Fibroblast of skin of back (primary cell): Measurements from ENCODE around the gene NPAS1.

Experiments
- DNase-seq: peaks from one replicate; pipeline ENCODE4 v3.0.0-alpha.2; 2013

The NPAS1 gene

DNA sequence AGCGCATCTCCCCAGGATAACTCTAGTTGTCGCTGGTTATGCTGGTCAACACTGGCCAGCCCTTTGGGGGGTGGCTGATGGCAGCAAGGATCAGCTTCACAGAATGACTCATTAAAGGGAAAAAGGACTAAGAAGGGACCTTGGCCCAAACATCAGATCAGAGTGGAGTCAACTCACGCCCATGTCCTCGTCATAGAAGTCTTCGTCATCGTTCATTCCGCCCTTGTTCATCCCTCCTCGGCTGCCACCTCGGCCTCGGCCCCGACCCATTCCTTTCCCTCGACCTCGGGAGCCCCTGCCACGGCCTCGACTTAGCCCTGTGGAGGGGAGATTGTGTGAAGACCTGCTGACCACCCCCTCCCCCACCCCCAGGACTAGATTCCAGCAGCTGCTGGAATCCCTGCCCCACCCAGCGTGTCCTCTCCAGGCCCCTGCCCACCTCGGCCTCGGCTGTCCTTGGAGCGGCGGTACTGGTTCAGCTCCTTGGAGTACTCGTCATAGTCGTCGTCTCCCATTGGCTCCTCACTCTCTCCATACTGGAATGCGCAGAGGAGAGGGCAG lies 65.3 kb downstream of the NPAS1 start:
- DNase-seq = no peak

DNA sequence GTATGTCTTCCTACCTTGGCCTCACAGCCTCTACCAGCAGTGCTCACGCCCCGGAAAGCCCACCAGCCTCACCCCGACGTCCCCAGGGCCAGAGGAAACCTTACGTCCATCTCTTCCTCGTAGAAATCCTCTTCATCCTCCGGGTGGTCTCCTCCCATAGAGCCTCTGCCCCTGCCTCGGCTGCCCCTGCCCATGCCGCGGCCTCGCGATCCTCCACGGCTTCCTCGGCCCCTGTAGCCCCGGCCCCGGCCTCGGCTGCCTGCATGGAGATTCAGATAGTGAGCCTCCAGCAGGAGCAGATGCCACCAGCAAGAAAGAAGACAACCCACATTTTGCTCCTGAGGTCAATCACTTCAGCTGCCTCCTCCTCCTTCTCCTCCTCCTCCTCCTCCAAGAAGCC lies 66.6 kb downstream of the NPAS1 start:
- no peak for DNase-seq

DNA sequence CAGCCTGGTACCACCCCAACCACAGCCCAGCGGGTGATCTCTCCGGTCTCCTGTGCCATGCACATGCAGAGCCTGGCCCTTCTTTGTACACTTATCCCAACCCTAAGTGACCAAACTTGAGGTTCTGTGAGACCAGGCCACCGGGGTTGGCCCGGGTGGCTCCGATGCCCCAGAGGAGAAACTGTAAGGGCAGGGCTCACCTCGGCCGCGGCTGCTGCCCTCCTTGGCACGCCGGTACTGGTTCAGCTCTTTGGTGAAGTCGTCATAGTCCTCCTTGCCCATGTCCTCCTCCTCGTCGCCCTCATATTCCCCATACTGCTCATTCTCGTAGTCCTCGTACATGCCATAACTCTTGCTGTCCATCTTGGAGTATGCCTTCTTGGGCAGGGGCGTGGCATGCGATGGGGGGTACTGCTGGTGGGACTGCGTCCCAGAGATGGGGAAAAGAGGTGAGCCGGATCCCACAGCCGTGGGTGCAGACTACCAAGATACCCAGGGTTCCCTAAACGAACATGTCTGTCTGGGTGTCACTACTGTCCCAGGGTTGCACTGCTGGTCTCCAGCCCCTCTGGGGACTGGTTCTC lies 70.2 kb downstream of the NPAS1 start:
- no peak for DNase-seq

DNA sequence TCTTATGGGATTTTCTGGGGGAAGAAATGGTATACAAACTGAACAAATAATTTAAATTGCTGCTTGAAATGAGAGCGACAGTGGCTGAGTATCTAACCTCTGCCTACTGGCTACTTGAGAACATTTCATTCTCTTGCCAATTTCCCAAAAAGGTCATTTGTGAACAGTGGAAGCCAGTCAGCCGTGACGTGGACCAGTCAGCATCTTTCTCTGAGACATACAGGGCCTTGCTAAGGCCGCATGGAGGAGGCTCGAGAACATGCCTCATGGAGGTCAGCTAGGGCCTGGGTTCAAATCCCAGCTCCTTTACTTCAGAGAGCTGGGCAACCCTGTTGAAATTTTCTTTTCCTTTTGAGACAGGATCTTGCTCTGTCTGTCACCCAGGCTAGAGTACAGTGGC lies 73.6 kb downstream of the NPAS1 start:
- DNase-seq = no peak

DNA sequence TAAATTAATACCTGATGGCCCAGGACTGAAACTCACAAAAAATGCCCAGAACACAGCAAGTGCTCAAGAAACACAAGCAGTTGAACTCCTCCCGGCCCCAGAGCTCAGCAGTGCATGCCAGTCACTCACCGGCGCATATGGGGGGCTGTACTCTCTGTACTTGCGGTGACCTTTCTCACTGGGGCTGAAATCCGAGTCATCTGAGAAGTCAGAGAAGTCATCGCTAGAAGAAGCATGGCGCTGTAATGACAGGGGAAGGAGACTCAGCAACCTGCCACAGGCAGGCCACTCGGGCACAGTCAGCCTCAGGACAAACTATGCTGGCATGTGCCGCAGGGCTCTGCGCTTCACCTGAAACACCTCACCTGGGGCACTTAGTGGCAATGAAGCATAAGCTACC lies 74.2 kb downstream of the NPAS1 start:
- DNase-seq = no peak

DNA sequence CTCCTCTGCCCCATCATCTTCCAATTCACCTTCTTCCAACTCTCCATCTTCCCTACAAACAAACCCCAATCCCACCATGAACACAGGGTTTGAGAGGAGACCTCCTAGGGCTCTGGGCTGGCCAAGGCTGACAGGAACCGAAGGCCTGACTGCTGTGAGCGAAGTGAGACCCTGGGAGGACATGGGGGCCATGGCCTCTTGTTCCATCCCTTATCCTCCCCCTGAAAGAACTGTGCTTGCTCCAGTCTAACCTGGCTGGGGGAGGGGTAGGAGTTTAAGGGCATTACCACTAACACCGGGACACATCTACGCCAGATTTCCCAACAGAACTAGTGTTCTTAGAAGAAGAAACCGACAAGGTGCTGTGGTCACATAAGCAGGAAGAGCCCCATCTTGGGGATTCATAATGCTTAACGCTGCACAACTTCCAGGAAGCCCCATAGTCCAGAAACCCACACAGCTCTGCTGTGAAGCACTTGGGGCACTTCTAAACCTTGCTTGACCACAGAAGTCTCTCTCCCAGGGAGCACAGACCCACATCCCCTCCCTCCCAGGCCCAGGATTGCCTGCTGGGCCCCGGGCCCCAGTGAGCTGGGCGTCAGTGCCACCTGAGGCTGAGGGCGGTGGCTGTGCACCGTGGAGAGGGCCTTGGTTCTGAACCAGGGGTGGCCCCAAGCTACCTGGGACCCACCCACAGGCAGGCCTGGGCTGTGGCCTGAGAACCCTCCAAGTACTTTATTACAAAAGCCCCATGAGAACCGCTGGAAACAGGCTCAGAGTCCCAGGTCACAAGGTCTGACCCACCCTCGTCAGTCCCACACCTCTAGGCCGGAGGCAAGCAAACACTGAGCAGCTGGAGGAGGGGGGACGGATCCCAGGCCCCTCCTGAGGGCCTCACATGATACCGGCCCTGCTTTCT lies 75.2 kb downstream of the NPAS1 start:
- no peak for DNase-seq
